H1 (cell line): ENCODE data around the gene BCAR3. TPM values are rescaled to one million over a fixed set of nuclear protein-coding genes. Genes with fewer than 3 reads are reported as not detected.
A peak's percentile ranks its signal among the peaks of the same experiment; 100 is the strongest.

Experiments used
- CTCF ChIA-PET: fragments of 300-600 bp; sonication (Branson Sonifier 250); formaldehyde crosslinking; loops from one replicate; lab custom pipeline; 2021; ENCODE audit not compliant: partially characterized antibody; lab: Charles Lee
- POLR2A ChIA-PET: fragments of 300-600 bp; sonication (Branson Sonifier 250); formaldehyde crosslinking; loops from one replicate; lab custom pipeline; 2021; ENCODE audit warnings: inconsistent platforms; ENCODE audit not compliant: partially characterized antibody; lab: Charles Lee
- DNase-seq, 2 experiments: peaks; one replicate each; pipeline versions ENCODE4 v3.0.0 to v3.0.0-alpha.2; 2010 to 2022; ENCODE audit warnings: low spot score in 2 of 2, low read depth in 1 of 2, mixed read lengths in 1 of 2
- FAIRE-seq: peaks from 2 replicates; lab custom pipeline; 2011; peaks lifted over from hg19 to GRCh38; lab: Jason Lieb, UNC
- H2AFZ ChIP-seq: 2 replicates; pipeline ENCODE4 v1.8.1; 2012; ENCODE audit warnings: low read length, inconsistent platforms
- H2AK5ac ChIP-seq: 2 replicates; pipeline ENCODE4 v1.6.1; 2013; ENCODE audit warnings: low read depth, low read length
- H2BK120ac ChIP-seq: replicated peaks from 2 replicates; pipeline ENCODE3; 2013; ENCODE audit warnings: low read depth, low read length, inconsistent platforms
- H2BK12ac ChIP-seq: 2 replicates; pipeline ENCODE4 v1.6.1; 2013; ENCODE audit warnings: low read depth, low read length
- H2BK15ac ChIP-seq: 2 replicates; pipeline ENCODE4 v1.6.1; 2013; ENCODE audit warnings: low read length
- H2BK20ac ChIP-seq: 2 replicates; pipeline ENCODE4 v1.6.1; 2013; ENCODE audit warnings: low read length
- H2BK5ac ChIP-seq: 2 replicates; pipeline ENCODE4 v1.6.1; 2013; ENCODE audit warnings: low read depth, low read length
- H3K14ac ChIP-seq: 2 replicates; pipeline ENCODE4 v1.6.1; 2013; ENCODE audit warnings: inconsistent platforms; ENCODE audit not compliant: insufficient read length
- H3K18ac ChIP-seq: 2 replicates; pipeline ENCODE4 v1.6.1; 2013; ENCODE audit warnings: low read length; ENCODE audit errors: extremely low read depth
- H3K23ac ChIP-seq: 2 replicates; pipeline ENCODE4 v1.6.1; 2013; ENCODE audit warnings: inconsistent platforms; ENCODE audit not compliant: insufficient read length
- H3K23me2 ChIP-seq: 2 replicates; pipeline ENCODE4 v1.6.1; 2013; ENCODE audit warnings: low read depth, low read length
- H3K27ac ChIP-seq: 2 replicates; pipeline ENCODE4 v1.6.1; 2011; ENCODE audit warnings: low read depth, low read length, inconsistent platforms
- H3K27me3 ChIP-seq, 4 experiments: replicated peaks in 1 of 4; 1 replicate in 1 of 4; 2 replicates in 3 of 4; pipeline versions ENCODE4 v1.6.1 to v1.8.1; 2011 to 2013; ENCODE audit warnings: low read length in 3 of 4, mild to moderate bottlenecking in 3 of 4, inconsistent platforms in 2 of 4, mixed read lengths in 2 of 4, moderate library complexity in 1 of 4; ENCODE audit not compliant: control insufficient read depth in 3 of 4, insufficient read depth in 3 of 4; ENCODE audit errors: extremely low read depth in 1 of 4
- H3K36me3 ChIP-seq, 4 experiments: 2 replicates each; pipeline versions ENCODE4 v1.6.1 to v1.8.1; 2011 to 2013; ENCODE audit warnings: mild to moderate bottlenecking in 4 of 4, low read length in 3 of 4, moderate library complexity in 2 of 4, control low read depth in 1 of 4, inconsistent platforms in 1 of 4; ENCODE audit not compliant: insufficient read depth in 4 of 4, control insufficient read depth in 2 of 4
- H3K4ac ChIP-seq: replicated peaks from 2 replicates; pipeline ENCODE3; 2013; ENCODE audit warnings: low read length, low read depth, mixed read lengths, inconsistent platforms; ENCODE audit not compliant: insufficient read length
- H3K4me1 ChIP-seq, 4 experiments: replicated peaks in 1 of 4; 1 replicate in 1 of 4; 2 replicates in 3 of 4; pipeline versions ENCODE4 v1.6.1 to v1.8.1; 2011 to 2013; ENCODE audit warnings: low read length in 3 of 4, inconsistent platforms in 2 of 4, mixed read lengths in 1 of 4; ENCODE audit not compliant: insufficient read depth in 4 of 4, control insufficient read depth in 3 of 4
- H3K4me2 ChIP-seq, 2 experiments: 2 replicates each; pipeline versions ENCODE4 v1.6.1 to v1.8.1; 2011 to 2013; ENCODE audit warnings: low read depth in 2 of 2, low read length in 2 of 2, control low read depth in 1 of 2, inconsistent platforms in 1 of 2, mild to moderate bottlenecking in 1 of 2; ENCODE audit not compliant: insufficient read depth in 1 of 2
- H3K4me3 ChIP-seq, 4 experiments: fragments of 200-600, 300-600 bp in 1 of 4; sonication (generic), shearing (Covaris generic), sonication (Bioruptor Twin) in 1 of 4; 2 replicates each; pipeline versions ENCODE4 v1.5.1 to v1.8.1; 2011 to 2016; ENCODE audit warnings: low read length in 4 of 4, low read depth in 3 of 4, control low read depth in 2 of 4, inconsistent platforms in 2 of 4, mild to moderate bottlenecking in 2 of 4, mixed read lengths in 1 of 4, moderate library complexity in 1 of 4; ENCODE audit not compliant: insufficient read depth in 2 of 4; ENCODE audit errors: extremely low read depth in 1 of 4
- H3K56ac ChIP-seq: replicated peaks from 2 replicates; pipeline ENCODE3; 2013; ENCODE audit warnings: low read depth, mild to moderate bottlenecking, mixed read lengths, low read length, inconsistent platforms; ENCODE audit not compliant: insufficient read length
- H3K79me1 ChIP-seq: 2 replicates; pipeline ENCODE4 v1.6.1; 2013; ENCODE audit warnings: low read depth, low read length, control low read depth
- H3K79me2 ChIP-seq, 2 experiments: 2 replicates each; pipeline versions ENCODE4 v1.6.1 to v1.8.1; 2012 to 2013; ENCODE audit warnings: low read length in 2 of 2, mild to moderate bottlenecking in 2 of 2, inconsistent platforms in 1 of 2; ENCODE audit not compliant: insufficient read depth in 2 of 2, control insufficient read depth in 1 of 2
- H3K9ac ChIP-seq, 4 experiments: replicated peaks in 1 of 4; 1 replicate in 1 of 4; 2 replicates in 3 of 4; pipeline versions ENCODE4 v1.6.1 to v1.8.1; 2011 to 2013; ENCODE audit warnings: low read depth in 3 of 4, low read length in 3 of 4, control low read depth in 2 of 4, mild to moderate bottlenecking in 2 of 4, moderate library complexity in 2 of 4, inconsistent platforms in 1 of 4; ENCODE audit errors: extremely low read depth in 1 of 4
- H3K9me3 ChIP-seq, 2 experiments: 2 replicates each; pipeline versions ENCODE4 v1.6.1 to v1.8.1; 2012 to 2013; ENCODE audit warnings: mild to moderate bottlenecking in 2 of 2, moderate library complexity in 2 of 2, control low read depth in 1 of 2, inconsistent platforms in 1 of 2, low read depth in 1 of 2, low read length in 1 of 2, mixed read lengths in 1 of 2; ENCODE audit not compliant: insufficient read depth in 2 of 2
- H4K20me1 ChIP-seq, 2 experiments: replicated peaks in 1 of 2; 2 replicates each; pipeline versions ENCODE3 to v1.8.1; 2011 to 2013; ENCODE audit warnings: inconsistent platforms in 2 of 2, low read length in 2 of 2, mild to moderate bottlenecking in 1 of 2; ENCODE audit not compliant: insufficient read depth in 2 of 2, control insufficient read depth in 1 of 2
- H4K5ac ChIP-seq: 2 replicates; pipeline ENCODE4 v1.6.1; 2013; ENCODE audit warnings: low read length, low read depth, mixed read lengths, inconsistent platforms; ENCODE audit not compliant: insufficient read length
- H4K8ac ChIP-seq: 2 replicates; pipeline ENCODE4 v1.8.0; 2013; ENCODE audit warnings: mild to moderate bottlenecking, moderate library complexity, low read length, inconsistent platforms; ENCODE audit not compliant: insufficient read depth; ENCODE audit errors: extremely low read depth
- H4K91ac ChIP-seq: replicated peaks from 2 replicates; pipeline ENCODE3; 2013; ENCODE audit warnings: low read length, mixed read lengths, inconsistent platforms; ENCODE audit not compliant: insufficient read length
- BRCA1 ChIP-seq: IDR thresholded peaks from 2 replicates; pipeline ENCODE4 v1.6.1; 2012; ENCODE audit warnings: low read depth, low read length, improper control_type of control experiment
- CREB1 ChIP-seq: IDR thresholded peaks from 2 replicates; pipeline ENCODE4 v1.6.1; 2012; ENCODE audit warnings: inconsistent platforms
- KDM1A ChIP-seq: fragments of 200-600, 300-600 bp; sonication (generic); IDR thresholded peaks from 2 replicates; pipeline ENCODE4 v1.7.1; 2016; ENCODE audit warnings: mild to moderate bottlenecking, low read length, borderline replicate concordance
- MAFK ChIP-seq: IDR thresholded peaks from 2 replicates; pipeline ENCODE4 v1.6.1; 2012; ENCODE audit warnings: low read depth, mild to moderate bottlenecking, improper control_type of control experiment, low read length
- POLR2A ChIP-seq, 2 experiments: IDR thresholded peaks; 1 replicate in 1 of 2; 2 replicates in 1 of 2; pipeline ENCODE4 v1.6.1; 2011; ENCODE audit warnings: low read depth in 2 of 2, low read length in 2 of 2, mild to moderate bottlenecking in 2 of 2; ENCODE audit errors: control extremely low read depth in 1 of 2
- RNF2 ChIP-seq: fragments of 200-900, 300-1000 bp; sonication (generic); IDR thresholded peaks from 2 replicates; pipeline ENCODE4 v1.7.1; 2016; ENCODE audit warnings: borderline replicate concordance, low read depth, mild to moderate bottlenecking, antibody characterized with exemption, low read length; ENCODE audit not compliant: poor library complexity, severe bottlenecking; ENCODE audit errors: missing control alignments
- WGBS, 2 experiments: shearing (Covaris generic) in 1 of 2; methylation state at CpG; one replicate each; pipeline versions ENCODE4 v1.1.6 to v1.1.7; 2013 to 2015; ENCODE audit warnings: low lambda C conversion rate in 2 of 2, mixed read lengths in 2 of 2, inconsistent platforms in 1 of 2, low coverage in 1 of 2, missing lambda C conversion rate in 1 of 2; ENCODE audit not compliant: insufficient replicate concordance in 2 of 2, insufficient coverage in 1 of 2, insufficient read length in 1 of 2; ENCODE audit errors: extremely low coverage in 1 of 2, missing lambda C conversion rate in 1 of 2; 5-methylcytosine and 5-hydroxymethylcytosine counted together
- polyA plus RNA-seq, 7 experiments: library from polyadenylated mRNA; depleted of rRNA in 3 of 7; stranded (reverse) in 5 of 7; unstranded in 2 of 7; fragments of >200 nt in 5 of 7; fragments of 200-250 nt in 2 of 7; gene quantifications; 1 replicate in 5 of 7; 2 replicates in 1 of 7; 4 replicates in 1 of 7; pipeline versions ENCODE4 v1.2.1 to v1.2.3, GENCODE V29; 2011 to 2013; ENCODE audit warnings: missing spikeins in 2 of 7, mixed read lengths in 2 of 7
- total RNA-seq: library from RNA; stranded (reverse); fragmentation: NEBNext Ultra II Directional; extraction: Animal tissue kit (Norgen Biotek cat#: 25700); gene quantifications from 2 replicates; pipeline ENCODE4 v1.2.1, GENCODE V29; 2021

The BCAR3 gene
- total and polyA plus RNA-seq, 2 of the 8 experiments (the other 6 are each of a cell fraction or from before 2014, with no cell fraction given): 5.6 to 9.2 TPM

GRCh38 chr1:93617670-93618499, 63.8 kb downstream of the BCAR3 start:
- Histone ChIP-seq H4K20me1 (no peaks in the 10 kb centered on the region), H3K36me3 (no peaks in the 10 kb centered on the region), H2BK5ac (0 out of 2 replicates have a peak overlapping the region, but pooled peaks have one; percentile 3), H2BK120ac (no peak overlapping the region), H3K79me2 (no peaks in the 10 kb centered on the region; a peak in 1 of 4 replicates), H4K8ac (0 out of 2 replicates have a peak overlapping the region, but pooled peaks have one; percentile 35), H3K9me3 (no peaks in the 10 kb centered on the region), H3K14ac (no peak overlapping the region), H3K4me2 (peak overlapping the region in 1 of 2 experiments; percentile 22; a peak in 2 of 4 replicates), H2BK20ac (no peak overlapping the region), H3K4me1 (peaks cover 19 to 36% (median 25%) of the 10 kb centered on the region in 4 experiments), H4K5ac (no peak overlapping the region), H2AK5ac (peak overlapping the region; percentile 54; the same call in 1 of the 2 replicates), H3K18ac (peak overlapping the region; percentile 62), H3K56ac (no peak overlapping the region), H3K23me2 (no peaks in the 10 kb centered on the region), H3K4ac (no peak overlapping the region), H3K4me3 (no peak overlapping the region), H3K23ac (no peak overlapping the region), H2AFZ (no peak overlapping the region), H2BK15ac (peak overlapping the region; percentile 55; the same call in 1 of the 2 replicates), H2BK12ac (peak overlapping the region; percentile 45), H3K27me3 (no peaks in the 10 kb centered on the region), H4K91ac (peak overlapping the region; percentile 45), H3K27ac (0 out of 2 replicates have a peak overlapping the region, but pooled peaks have one; percentile 8), H3K79me1 (peaks cover 9% of the 10 kb centered on the region; the same call in 1 of the 2 replicates), H3K9ac (no peak overlapping the region; a peak in 1 of 7 replicates)
- ChIA-PET POLR2A (interaction anchor here (0.6 to 2.9 kb wide), 6 partner anchors 9 to 200 kb away, joined by 3 to 12 read pairs (median 4); partner anchors contain the start of gene FNBP1L), CTCF (interaction anchor here (0.7 to 23.0 kb wide), 10 partner anchors 13 to 312 kb away, joined by 3 to 324 read pairs (median 6); no protein-coding TSS in a partner anchor)
- DNase-seq (no peak), FAIRE-seq (no peak)
- no peak for TF ChIP-seq BRCA1
- no peak for TF ChIP-seq RNF2
- TF ChIP-seq CREB1: no peak
- TF ChIP-seq MAFK: no peak
- no peak for TF ChIP-seq POLR2A (IDR thresholded peaks at IDR 0.05; ENCODE audit: control extremely low read depth in 1 of 2, low read depth in 2 of 2, low read length in 2 of 2)
- no peak for TF ChIP-seq KDM1A
- 76% methylated on average over 10 of the region's 10 CpGs; no CpG with 5 or more reads in 1 of the 2 experiments for WGBS, 2 experiments
